Bronchial epithelial cell (primary cell): ENCODE results near the gene RDH12. TPM values are rescaled to one million over a fixed set of nuclear protein-coding genes. Genes with fewer than 3 reads are reported as not detected.

Experiments used
- DNase-seq: peaks from one replicate; pipeline ENCODE4 v3.0.0-alpha.2; 2010; ENCODE audit warnings: low read depth
- FAIRE-seq: peaks from 2 replicates; lab custom pipeline; 2011; peaks lifted over from hg19 to GRCh38; lab: Jason Lieb, UNC
- H3K27me3 ChIP-seq: 2 replicates; pipeline ENCODE4 v1.5.1; 2011; ENCODE audit warnings: low read length; ENCODE audit not compliant: control insufficient read depth, insufficient read depth
- H3K36me3 ChIP-seq: 2 replicates; pipeline ENCODE4 v1.5.1; 2011; ENCODE audit warnings: low read length; ENCODE audit not compliant: control insufficient read depth, insufficient read depth
- H3K4me3 ChIP-seq: 2 replicates; pipeline ENCODE4 v1.5.1; 2011; ENCODE audit warnings: mild to moderate bottlenecking, low read depth, low read length, control low read depth
- CTCF ChIP-seq: IDR thresholded peaks from 2 replicates; pipeline ENCODE4 v1.5.1; 2011; ENCODE audit warnings: mild to moderate bottlenecking, moderate library complexity, low read length, control low read depth, inconsistent platforms; ENCODE audit not compliant: insufficient read depth, severe bottlenecking
- total RNA-seq: library from RNA; depleted of rRNA; stranded (reverse); fragments of >200 nt; gene quantifications from 2 replicates; pipeline ENCODE4 v1.2.1, GENCODE V29; 2014

Gene RDH12
- total RNA-seq, 1 donor from 2014 or later = 1.3 TPM

GRCh38 chr14:67764496-67764895 lies 62.8 kb downstream of the RDH12 start:
- no peak for TF ChIP-seq CTCF
- FAIRE-seq (no peak), DNase-seq (peak; percentile 8)
- no peaks in the 10 kb centered on the region for H3K27me3 ChIP-seq
- H3K36me3 ChIP-seq = peaks cover 11% of the 10 kb centered on the region
- no peak overlapping the region for H3K4me3 ChIP-seq

- Histone ChIP-seq H3K27me3 (no peaks in the 10 kb centered on the region), H3K36me3 (peaks cover 11% of the 10 kb centered on the region), H3K4me3 (no peak overlapping the region)
- peak; percentile 86 for DNase-seq
- peak; percentile 55 for FAIRE-seq
- TF ChIP-seq CTCF = no peak
These were observed 63.6 kb downstream of the RDH12 start for GRCh38 chr14:67765192-67765834.

GRCh38 chr14:67766035-67766680 lies 64.5 kb downstream of the RDH12 start:
- FAIRE-seq = no peak
- Histone ChIP-seq H3K4me3 (no peak overlapping the region), H3K27me3 (no peaks in the 10 kb centered on the region), H3K36me3 (peaks cover 10% of the 10 kb centered on the region)
- TF ChIP-seq CTCF = peak; percentile 10
- no peak for DNase-seq

GRCh38 chr14:67768219-67768618 lies 66.5 kb downstream of the RDH12 start:
- no peak for DNase-seq
- peaks cover 11% of the 10 kb centered on the region for H3K36me3 ChIP-seq
- no peaks in the 10 kb centered on the region for H3K27me3 ChIP-seq
- FAIRE-seq = no peak
- H3K4me3 ChIP-seq = no peak overlapping the region
- TF ChIP-seq CTCF = no peak

- DNase-seq = peak; percentile 51
- no peak for TF ChIP-seq CTCF
- Histone ChIP-seq H3K4me3 (no peak overlapping the region), H3K36me3 (peaks cover 17% of the 10 kb centered on the region), H3K27me3 (no peaks in the 10 kb centered on the region)
- FAIRE-seq = peak; percentile 68
These were observed 72.2 kb downstream of the RDH12 start for GRCh38 chr14:67773844-67774377.
